Colonic mucosa (tissue), 4 donors: ENCODE data around the gene KCNA2. TPM values are rescaled to one million over a fixed set of nuclear protein-coding genes. Genes with fewer than 3 reads are reported as not detected.

ENCODE experiments used
- DNase-seq: peaks from one replicate; pipeline ENCODE4 v3.0.0-alpha.2; 2020
- H3K27ac ChIP-seq: fragments of 200-600 bp; one replicate; pipeline ENCODE4 v1.8.0; 2021
- H3K27me3 ChIP-seq: fragments of 200-600 bp; one replicate; pipeline ENCODE4 v1.8.0; 2021
- H3K36me3 ChIP-seq: fragments of 200-600 bp; one replicate; pipeline ENCODE4 v1.8.0; 2021
- H3K4me1 ChIP-seq: fragments of 200-600 bp; one replicate; pipeline ENCODE4 v1.8.0; 2021; ENCODE audit warnings: mild to moderate bottlenecking
- H3K4me3 ChIP-seq: fragments of 200-600 bp; one replicate; pipeline ENCODE4 v1.8.0; 2021
- H3K9ac ChIP-seq, 2 donors: one replicate each; pipeline ENCODE4 v1.7.0; 2013; ENCODE audit warnings: control low read depth in 2 of 2, low read depth in 2 of 2, low read length in 2 of 2
- H3K9me3 ChIP-seq: fragments of 200-600 bp; one replicate; pipeline ENCODE4 v1.8.0; 2021
- intact Hi-C: fragments of 100-400 bp; cut with DNase I; formaldehyde crosslinking; loops from one replicate; pipeline ENCODE4 v1.14.1; 2022
- total RNA-seq, 2 donors: library from RNA; stranded (reverse); fragmentation: NEBNext Ultra II Directional in 1 of 2; extraction: Animal tissue kit (Norgen Biotek cat#: 25700) in 1 of 2; gene quantifications; one replicate each; pipeline ENCODE4 v1.2.1, GENCODE V29; 2021
- TF ChIP-seq, protein P1 (sequence below): fragments of 200-600 bp; IDR thresholded peaks from one replicate; pipeline ENCODE4 v1.8.0; 2022; ENCODE audit warnings: antibody characterized with exemption, mild to moderate bottlenecking
- donor health status: healthy.
- donor health status: DM: no; HTN: no; CAD: no.
- donor health status: DM: no; HTN: no; CAD: no.

The KCNA2 gene
- total RNA-seq, 2 donors from 2014 or later: 0.17 to 0.61 TPM

- no peak overlapping the region for H3K27ac ChIP-seq
- H3K9ac ChIP-seq: peak overlapping the region in 1 of 2 donors; percentile 43
- intact Hi-C loops: loop anchor here (5.0 kb wide), 1 partner anchor 62 kb away; no protein-coding TSS in a partner anchor
- no peaks in the 10 kb centered on the region for H3K4me1 ChIP-seq
- peak; percentile 19 for DNase-seq
- TF ChIP-seq, protein P1, sequence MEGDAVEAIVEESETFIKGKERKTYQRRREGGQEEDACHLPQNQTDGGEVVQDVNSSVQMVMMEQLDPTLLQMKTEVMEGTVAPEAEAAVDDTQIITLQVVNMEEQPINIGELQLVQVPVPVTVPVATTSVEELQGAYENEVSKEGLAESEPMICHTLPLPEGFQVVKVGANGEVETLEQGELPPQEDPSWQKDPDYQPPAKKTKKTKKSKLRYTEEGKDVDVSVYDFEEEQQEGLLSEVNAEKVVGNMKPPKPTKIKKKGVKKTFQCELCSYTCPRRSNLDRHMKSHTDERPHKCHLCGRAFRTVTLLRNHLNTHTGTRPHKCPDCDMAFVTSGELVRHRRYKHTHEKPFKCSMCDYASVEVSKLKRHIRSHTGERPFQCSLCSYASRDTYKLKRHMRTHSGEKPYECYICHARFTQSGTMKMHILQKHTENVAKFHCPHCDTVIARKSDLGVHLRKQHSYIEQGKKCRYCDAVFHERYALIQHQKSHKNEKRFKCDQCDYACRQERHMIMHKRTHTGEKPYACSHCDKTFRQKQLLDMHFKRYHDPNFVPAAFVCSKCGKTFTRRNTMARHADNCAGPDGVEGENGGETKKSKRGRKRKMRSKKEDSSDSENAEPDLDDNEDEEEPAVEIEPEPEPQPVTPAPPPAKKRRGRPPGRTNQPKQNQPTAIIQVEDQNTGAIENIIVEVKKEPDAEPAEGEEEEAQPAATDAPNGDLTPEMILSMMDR: peak; percentile 63
- no peaks in the 10 kb centered on the region for H3K9me3 ChIP-seq
- peak overlapping the region; percentile 16 for H3K4me3 ChIP-seq
- no peaks in the 10 kb centered on the region for H3K36me3 ChIP-seq
- peaks cover 12% of the 10 kb centered on the region for H3K27me3 ChIP-seq
Observed at GRCh38 chr1:110554871-110555801, 51.0 kb downstream of the KCNA2 start.

- intact Hi-C loops: no loop called here
- Histone ChIP-seq H3K4me3 (no peak overlapping the region), H3K9ac (no peak overlapping the region), H3K27ac (no peak overlapping the region), H3K36me3 (no peaks in the 10 kb centered on the region), H3K4me1 (no peaks in the 10 kb centered on the region), H3K9me3 (no peaks in the 10 kb centered on the region), H3K27me3 (peaks cover 12% of the 10 kb centered on the region)
- TF ChIP-seq, protein P1: no peak
- no peak for DNase-seq
Observed at GRCh38 chr1:110551278-110551809, 54.8 kb downstream of the KCNA2 start.

DNA sequence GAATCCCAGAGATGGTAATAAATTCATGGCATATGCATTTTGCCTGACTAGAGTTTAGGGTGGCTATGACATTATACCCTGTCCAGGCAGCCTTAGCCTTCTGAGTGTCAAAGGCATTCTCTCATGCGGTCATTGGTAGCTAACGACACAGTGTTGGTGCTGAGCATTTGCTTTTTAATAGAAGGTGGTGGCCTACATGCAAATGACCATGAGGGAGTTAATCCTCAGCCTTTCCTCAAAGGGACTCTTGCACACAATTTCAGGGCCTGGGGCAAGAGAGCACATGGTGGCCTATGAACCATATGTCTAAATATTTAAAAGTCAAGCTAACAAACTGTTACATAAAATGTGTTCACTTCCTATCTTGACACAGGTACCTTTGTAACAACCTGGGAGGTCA, 56.3 kb downstream of the KCNA2 start:
- no peak overlapping the region for H3K4me3 ChIP-seq
- no peak overlapping the region for H3K9ac ChIP-seq
- H3K4me1 ChIP-seq: no peaks in the 10 kb centered on the region
- intact Hi-C loops: no loop called here
- no peak for DNase-seq
- TF ChIP-seq, protein P1: no peak
- H3K27ac ChIP-seq: no peak overlapping the region
- H3K36me3 ChIP-seq: no peaks in the 10 kb centered on the region
- peaks cover 4% of the 10 kb centered on the region for H3K27me3 ChIP-seq
- H3K9me3 ChIP-seq: no peaks in the 10 kb centered on the region

GRCh38 chr1:110548381-110548780, 57.8 kb downstream of the KCNA2 start:
- no peak for DNase-seq
- intact Hi-C loops: no loop called here

DNA sequence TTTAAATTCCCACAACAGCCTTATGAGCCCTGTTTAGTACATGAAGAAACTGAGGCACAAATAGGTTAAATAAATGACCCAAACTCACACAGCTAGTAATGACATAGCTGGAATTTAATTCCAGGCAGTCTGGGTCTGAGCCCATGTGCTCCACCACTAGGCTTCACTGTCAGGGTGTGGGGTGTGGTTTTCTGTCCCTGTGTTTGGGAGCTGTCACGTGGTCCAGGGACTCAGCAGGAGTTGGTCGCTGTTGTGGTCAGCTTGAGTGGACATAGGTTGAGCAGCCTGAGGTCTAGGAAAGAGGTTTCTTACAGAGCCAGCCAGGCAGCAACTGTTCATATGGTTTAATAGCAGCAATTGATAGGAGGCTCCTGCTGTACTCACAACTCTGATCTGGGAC, 59.1 kb downstream of the KCNA2 start:
- intact Hi-C loops: no loop called here
- TF ChIP-seq, protein P1: no peak
- no peaks in the 10 kb centered on the region for H3K27me3 ChIP-seq
- no peak overlapping the region for H3K4me3 ChIP-seq
- H3K9ac ChIP-seq: no peak overlapping the region
- DNase-seq: no peak
- H3K9me3 ChIP-seq: no peaks in the 10 kb centered on the region
- H3K36me3 ChIP-seq: no peaks in the 10 kb centered on the region
- no peak overlapping the region for H3K27ac ChIP-seq
- H3K4me1 ChIP-seq: no peaks in the 10 kb centered on the region

More at GRCh38 chr1:110548381-110548780, 57.8 kb downstream of the KCNA2 start:
- no peaks in the 10 kb centered on the region for H3K9me3 ChIP-seq
- no peaks in the 10 kb centered on the region for H3K4me1 ChIP-seq
- no peak overlapping the region for H3K4me3 ChIP-seq
- H3K36me3 ChIP-seq: no peaks in the 10 kb centered on the region
- no peak overlapping the region for H3K27ac ChIP-seq
- no peaks in the 10 kb centered on the region for H3K27me3 ChIP-seq
- TF ChIP-seq, protein P1: peak; percentile 23
- H3K9ac ChIP-seq: no peak overlapping the region
